H1 (cell line): ENCODE measurements around the gene STIM1. TPM values are rescaled to one million over a fixed set of nuclear protein-coding genes. Genes with fewer than 3 reads are reported as not detected.

Experiments used
- CTCF ChIA-PET: fragments of 300-600 bp; sonication (Branson Sonifier 250); formaldehyde crosslinking; loops from one replicate; lab custom pipeline; 2021; ENCODE audit not compliant: partially characterized antibody; lab: Charles Lee
- POLR2A ChIA-PET: fragments of 300-600 bp; sonication (Branson Sonifier 250); formaldehyde crosslinking; loops from one replicate; lab custom pipeline; 2021; ENCODE audit warnings: inconsistent platforms; ENCODE audit not compliant: partially characterized antibody; lab: Charles Lee
- DNase-seq, 2 experiments: peaks; one replicate each; pipeline versions ENCODE4 v3.0.0 to v3.0.0-alpha.2; 2010 to 2022; ENCODE audit warnings: low spot score in 2 of 2, low read depth in 1 of 2, mixed read lengths in 1 of 2
- FAIRE-seq: peaks from 2 replicates; lab custom pipeline; 2011; peaks lifted over from hg19 to GRCh38; lab: Jason Lieb, UNC
- H2AFZ ChIP-seq: 2 replicates; pipeline ENCODE4 v1.8.1; 2012; ENCODE audit warnings: low read length, inconsistent platforms
- H2AK5ac ChIP-seq: 2 replicates; pipeline ENCODE4 v1.6.1; 2013; ENCODE audit warnings: low read depth, low read length
- H2BK120ac ChIP-seq: replicated peaks from 2 replicates; pipeline ENCODE3; 2013; ENCODE audit warnings: low read depth, low read length, inconsistent platforms
- H2BK12ac ChIP-seq: 2 replicates; pipeline ENCODE4 v1.6.1; 2013; ENCODE audit warnings: low read depth, low read length
- H2BK15ac ChIP-seq: 2 replicates; pipeline ENCODE4 v1.6.1; 2013; ENCODE audit warnings: low read length
- H2BK20ac ChIP-seq: 2 replicates; pipeline ENCODE4 v1.6.1; 2013; ENCODE audit warnings: low read length
- H2BK5ac ChIP-seq: 2 replicates; pipeline ENCODE4 v1.6.1; 2013; ENCODE audit warnings: low read depth, low read length
- H3K14ac ChIP-seq: 2 replicates; pipeline ENCODE4 v1.6.1; 2013; ENCODE audit warnings: inconsistent platforms; ENCODE audit not compliant: insufficient read length
- H3K18ac ChIP-seq: 2 replicates; pipeline ENCODE4 v1.6.1; 2013; ENCODE audit warnings: low read length; ENCODE audit errors: extremely low read depth
- H3K23ac ChIP-seq: 2 replicates; pipeline ENCODE4 v1.6.1; 2013; ENCODE audit warnings: inconsistent platforms; ENCODE audit not compliant: insufficient read length
- H3K23me2 ChIP-seq: 2 replicates; pipeline ENCODE4 v1.6.1; 2013; ENCODE audit warnings: low read depth, low read length
- H3K27ac ChIP-seq: 2 replicates; pipeline ENCODE4 v1.6.1; 2011; ENCODE audit warnings: low read depth, low read length, inconsistent platforms
- H3K27me3 ChIP-seq, 4 experiments: replicated peaks in 1 of 4; 1 replicate in 1 of 4; 2 replicates in 3 of 4; pipeline versions ENCODE4 v1.6.1 to v1.8.1; 2011 to 2013; ENCODE audit warnings: low read length in 3 of 4, mild to moderate bottlenecking in 3 of 4, inconsistent platforms in 2 of 4, mixed read lengths in 2 of 4, moderate library complexity in 1 of 4; ENCODE audit not compliant: control insufficient read depth in 3 of 4, insufficient read depth in 3 of 4; ENCODE audit errors: extremely low read depth in 1 of 4
- H3K36me3 ChIP-seq, 4 experiments: 2 replicates each; pipeline versions ENCODE4 v1.6.1 to v1.8.1; 2011 to 2013; ENCODE audit warnings: mild to moderate bottlenecking in 4 of 4, low read length in 3 of 4, moderate library complexity in 2 of 4, control low read depth in 1 of 4, inconsistent platforms in 1 of 4; ENCODE audit not compliant: insufficient read depth in 4 of 4, control insufficient read depth in 2 of 4
- H3K4ac ChIP-seq: replicated peaks from 2 replicates; pipeline ENCODE3; 2013; ENCODE audit warnings: low read length, low read depth, mixed read lengths, inconsistent platforms; ENCODE audit not compliant: insufficient read length
- H3K4me1 ChIP-seq, 4 experiments: replicated peaks in 1 of 4; 1 replicate in 1 of 4; 2 replicates in 3 of 4; pipeline versions ENCODE4 v1.6.1 to v1.8.1; 2011 to 2013; ENCODE audit warnings: low read length in 3 of 4, inconsistent platforms in 2 of 4, mixed read lengths in 1 of 4; ENCODE audit not compliant: insufficient read depth in 4 of 4, control insufficient read depth in 3 of 4
- H3K4me2 ChIP-seq, 2 experiments: 2 replicates each; pipeline versions ENCODE4 v1.6.1 to v1.8.1; 2011 to 2013; ENCODE audit warnings: low read depth in 2 of 2, low read length in 2 of 2, control low read depth in 1 of 2, inconsistent platforms in 1 of 2, mild to moderate bottlenecking in 1 of 2; ENCODE audit not compliant: insufficient read depth in 1 of 2
- H3K4me3 ChIP-seq, 4 experiments: fragments of 200-600, 300-600 bp in 1 of 4; sonication (generic), shearing (Covaris generic), sonication (Bioruptor Twin) in 1 of 4; 2 replicates each; pipeline versions ENCODE4 v1.5.1 to v1.8.1; 2011 to 2016; ENCODE audit warnings: low read length in 4 of 4, low read depth in 3 of 4, control low read depth in 2 of 4, inconsistent platforms in 2 of 4, mild to moderate bottlenecking in 2 of 4, mixed read lengths in 1 of 4, moderate library complexity in 1 of 4; ENCODE audit not compliant: insufficient read depth in 2 of 4; ENCODE audit errors: extremely low read depth in 1 of 4
- H3K56ac ChIP-seq: replicated peaks from 2 replicates; pipeline ENCODE3; 2013; ENCODE audit warnings: low read depth, mild to moderate bottlenecking, mixed read lengths, low read length, inconsistent platforms; ENCODE audit not compliant: insufficient read length
- H3K79me1 ChIP-seq: 2 replicates; pipeline ENCODE4 v1.6.1; 2013; ENCODE audit warnings: low read depth, low read length, control low read depth
- H3K79me2 ChIP-seq, 2 experiments: 2 replicates each; pipeline versions ENCODE4 v1.6.1 to v1.8.1; 2012 to 2013; ENCODE audit warnings: low read length in 2 of 2, mild to moderate bottlenecking in 2 of 2, inconsistent platforms in 1 of 2; ENCODE audit not compliant: insufficient read depth in 2 of 2, control insufficient read depth in 1 of 2
- H3K9ac ChIP-seq, 4 experiments: replicated peaks in 1 of 4; 1 replicate in 1 of 4; 2 replicates in 3 of 4; pipeline versions ENCODE4 v1.6.1 to v1.8.1; 2011 to 2013; ENCODE audit warnings: low read depth in 3 of 4, low read length in 3 of 4, control low read depth in 2 of 4, mild to moderate bottlenecking in 2 of 4, moderate library complexity in 2 of 4, inconsistent platforms in 1 of 4; ENCODE audit errors: extremely low read depth in 1 of 4
- H3K9me3 ChIP-seq, 2 experiments: 2 replicates each; pipeline versions ENCODE4 v1.6.1 to v1.8.1; 2012 to 2013; ENCODE audit warnings: mild to moderate bottlenecking in 2 of 2, moderate library complexity in 2 of 2, control low read depth in 1 of 2, inconsistent platforms in 1 of 2, low read depth in 1 of 2, low read length in 1 of 2, mixed read lengths in 1 of 2; ENCODE audit not compliant: insufficient read depth in 2 of 2
- H4K20me1 ChIP-seq, 2 experiments: replicated peaks in 1 of 2; 2 replicates each; pipeline versions ENCODE3 to v1.8.1; 2011 to 2013; ENCODE audit warnings: inconsistent platforms in 2 of 2, low read length in 2 of 2, mild to moderate bottlenecking in 1 of 2; ENCODE audit not compliant: insufficient read depth in 2 of 2, control insufficient read depth in 1 of 2
- H4K5ac ChIP-seq: 2 replicates; pipeline ENCODE4 v1.6.1; 2013; ENCODE audit warnings: low read length, low read depth, mixed read lengths, inconsistent platforms; ENCODE audit not compliant: insufficient read length
- H4K8ac ChIP-seq: 2 replicates; pipeline ENCODE4 v1.8.0; 2013; ENCODE audit warnings: mild to moderate bottlenecking, moderate library complexity, low read length, inconsistent platforms; ENCODE audit not compliant: insufficient read depth; ENCODE audit errors: extremely low read depth
- H4K91ac ChIP-seq: replicated peaks from 2 replicates; pipeline ENCODE3; 2013; ENCODE audit warnings: low read length, mixed read lengths, inconsistent platforms; ENCODE audit not compliant: insufficient read length
- ASH2L ChIP-seq: fragments of 200-600, 300-600 bp; sonication (generic); IDR thresholded peaks from one replicate; pipeline ENCODE4 v1.7.1; 2017; ENCODE audit warnings: low read length
- BRCA1 ChIP-seq: IDR thresholded peaks from 2 replicates; pipeline ENCODE4 v1.6.1; 2012; ENCODE audit warnings: low read depth, low read length, improper control_type of control experiment
- CBX8 ChIP-seq: fragments of 300-800, 300-1000 bp; sonication (generic); IDR thresholded peaks from 2 replicates; pipeline ENCODE4 v1.7.1; 2016; ENCODE audit warnings: low read depth, low read length, borderline replicate concordance
- PHF8 ChIP-seq: fragments of 200-600 bp; sonication (generic); conservative IDR thresholded peaks from 2 replicates; pipeline ENCODE4 v1.7.1; 2012; ENCODE audit warnings: low read depth, mild to moderate bottlenecking, inconsistent platforms, low read length, moderate library complexity
- TAF1 ChIP-seq: IDR thresholded peaks from 2 replicates; pipeline ENCODE4 v1.6.1; 2011; ENCODE audit warnings: mild to moderate bottlenecking, low read depth, low read length
- ZNF274 ChIP-seq: IDR thresholded peaks from 2 replicates; pipeline ENCODE4 v1.7.0; 2012; ENCODE audit warnings: low read length, borderline replicate concordance; ENCODE audit errors: extremely low read depth
- WGBS, 2 experiments: shearing (Covaris generic) in 1 of 2; methylation state at CpG; one replicate each; pipeline versions ENCODE4 v1.1.6 to v1.1.7; 2013 to 2015; ENCODE audit warnings: low lambda C conversion rate in 2 of 2, mixed read lengths in 2 of 2, inconsistent platforms in 1 of 2, low coverage in 1 of 2, missing lambda C conversion rate in 1 of 2; ENCODE audit not compliant: insufficient replicate concordance in 2 of 2, insufficient coverage in 1 of 2, insufficient read length in 1 of 2; ENCODE audit errors: extremely low coverage in 1 of 2, missing lambda C conversion rate in 1 of 2; 5-methylcytosine and 5-hydroxymethylcytosine counted together
- polyA plus RNA-seq, 7 experiments: library from polyadenylated mRNA; depleted of rRNA in 3 of 7; stranded (reverse) in 5 of 7; unstranded in 2 of 7; fragments of >200 nt in 5 of 7; fragments of 200-250 nt in 2 of 7; gene quantifications; 1 replicate in 5 of 7; 2 replicates in 1 of 7; 4 replicates in 1 of 7; pipeline versions ENCODE4 v1.2.1 to v1.2.3, GENCODE V29; 2011 to 2013; ENCODE audit warnings: missing spikeins in 2 of 7, mixed read lengths in 2 of 7
- total RNA-seq: library from RNA; stranded (reverse); fragmentation: NEBNext Ultra II Directional; extraction: Animal tissue kit (Norgen Biotek cat#: 25700); gene quantifications from 2 replicates; pipeline ENCODE4 v1.2.1, GENCODE V29; 2021
- TF ChIP-seq, protein P1 (sequence below): IDR thresholded peaks from 2 replicates; pipeline ENCODE4 v1.6.1; 2011; ENCODE audit warnings: low read depth, mild to moderate bottlenecking, low read length; ENCODE audit not compliant: insufficient read depth

STIM1 gene
- total and polyA plus RNA-seq, 2 of the 8 experiments (the other 6 are each of a cell fraction or from before 2014, with no cell fraction given), result 11.1 to 12.2 TPM

DNA sequence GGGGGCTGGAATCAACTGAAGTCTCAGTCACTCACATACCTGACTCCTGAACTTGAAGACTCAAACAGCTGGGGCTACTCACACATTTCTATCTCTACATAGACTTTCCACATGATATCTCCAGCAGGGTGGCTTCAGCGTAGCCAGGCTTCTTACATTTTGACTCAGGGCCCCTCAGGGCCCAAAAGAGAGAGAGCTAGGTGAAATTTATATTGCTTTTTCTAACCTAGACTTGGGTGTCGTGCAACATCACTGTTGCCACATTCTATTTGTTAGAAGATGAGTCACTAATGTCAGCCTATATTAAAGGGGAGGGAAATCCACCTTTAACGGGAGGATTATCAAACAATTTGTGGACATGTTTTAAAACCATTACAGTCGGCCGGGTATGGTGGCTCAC, 167.2 kb downstream of the STIM1 start:
- Histone ChIP-seq H3K9me3 (no peaks in the 10 kb centered on the region; a peak in 2 of 4 replicates), H2BK5ac (no peak overlapping the region), H2BK12ac (no peak overlapping the region), H3K27me3 (no peaks in the 10 kb centered on the region), H3K56ac (no peak overlapping the region), H4K8ac (no peak overlapping the region), H2BK120ac (no peak overlapping the region), H3K4me3 (no peak overlapping the region), H2BK15ac (no peak overlapping the region), H3K36me3 (no peaks in the 10 kb centered on the region), H3K4me2 (no peak overlapping the region), H3K4me1 (no peaks in the 10 kb centered on the region), H3K79me1 (no peaks in the 10 kb centered on the region), H2AFZ (no peak overlapping the region), H3K9ac (no peak overlapping the region), H3K27ac (no peak overlapping the region), H3K18ac (no peak overlapping the region), H4K91ac (no peak overlapping the region), H3K4ac (no peak overlapping the region), H2BK20ac (no peak overlapping the region), H3K14ac (no peak overlapping the region), H4K20me1 (no peaks in the 10 kb centered on the region), H3K79me2 (no peaks in the 10 kb centered on the region), H3K23me2 (no peaks in the 10 kb centered on the region), H2AK5ac (no peak overlapping the region), H3K23ac (no peak overlapping the region), H4K5ac (no peak overlapping the region)
- WGBS, 2 experiments, result 86% methylated on average over 5 of the region's 5 CpGs; no CpG with 5 or more reads in 1 of the 2 experiments
- FAIRE-seq (no peak), DNase-seq (no peak)
- CTCF ChIA-PET, result interaction anchor here (1.3 to 2.5 kb wide), 3 partner anchors 9 to 64 kb away, joined by 3 to 8 read pairs (median 5); no protein-coding TSS in a partner anchor
- TF ChIP-seq PHF8 (no peak), ASH2L (no peak), BRCA1 (no peak), CBX8 (no peak), ZNF274 (no peak), TAF1 (no peak)
- TF ChIP-seq, protein P1, sequence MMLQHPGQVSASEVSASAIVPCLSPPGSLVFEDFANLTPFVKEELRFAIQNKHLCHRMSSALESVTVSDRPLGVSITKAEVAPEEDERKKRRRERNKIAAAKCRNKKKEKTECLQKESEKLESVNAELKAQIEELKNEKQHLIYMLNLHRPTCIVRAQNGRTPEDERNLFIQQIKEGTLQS, result no peak
- POLR2A ChIA-PET, result no interaction called here
